Activated CD4-positive, CD25-positive, alpha-beta regulatory T cell treated with anti-CD3 and anti-CD28 coated beads, Interleukin-2, amount 50 U/mL, for 16 hours (primary cell): Measurements from ENCODE around the gene CFAP46.
"Not testable (repeated sequence)": the region's sequence is repeated elsewhere in the genome, so short reads cannot be mapped to it uniquely, and the experiment has no call there.

Experiments used
- DNase-seq: peaks from one replicate; pipeline ENCODE4 v3.0.0-alpha.2; 2020; ENCODE audit warnings: low read depth, low spot score

CFAP46 gene

DNA sequence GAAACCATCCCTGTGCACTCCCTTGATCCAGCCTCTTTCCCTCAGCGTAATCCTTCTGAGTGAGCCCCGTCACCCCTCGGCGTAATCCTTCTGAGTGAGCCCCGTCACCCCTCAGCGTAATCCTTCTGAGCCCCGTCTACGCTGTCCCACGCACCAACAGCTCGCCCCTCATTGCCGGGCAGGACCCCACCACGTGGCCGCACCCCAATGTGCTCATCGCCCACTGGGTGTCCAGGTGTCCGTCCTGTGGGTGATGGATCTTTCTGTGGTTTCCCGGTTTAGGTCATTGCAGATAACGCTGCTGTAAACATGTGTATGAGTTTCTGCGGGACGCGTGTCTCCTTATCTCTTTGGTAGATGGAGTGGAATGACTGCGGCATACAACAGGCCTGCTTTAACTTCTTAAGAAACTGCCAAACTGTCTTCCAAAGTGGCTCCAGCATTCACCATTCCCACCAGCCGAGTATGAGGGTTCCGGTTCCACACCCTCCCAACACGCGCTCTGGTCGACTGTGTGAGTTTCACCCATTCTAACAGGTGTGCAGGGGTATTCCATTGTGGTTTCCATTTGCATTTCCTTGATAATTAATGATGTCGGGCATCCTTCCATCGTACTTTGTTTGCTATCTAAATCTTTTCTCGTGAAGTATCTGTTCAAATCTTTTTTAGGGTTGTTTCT, 114.4 kb downstream of the CFAP46 start:
- no peak for DNase-seq

DNA sequence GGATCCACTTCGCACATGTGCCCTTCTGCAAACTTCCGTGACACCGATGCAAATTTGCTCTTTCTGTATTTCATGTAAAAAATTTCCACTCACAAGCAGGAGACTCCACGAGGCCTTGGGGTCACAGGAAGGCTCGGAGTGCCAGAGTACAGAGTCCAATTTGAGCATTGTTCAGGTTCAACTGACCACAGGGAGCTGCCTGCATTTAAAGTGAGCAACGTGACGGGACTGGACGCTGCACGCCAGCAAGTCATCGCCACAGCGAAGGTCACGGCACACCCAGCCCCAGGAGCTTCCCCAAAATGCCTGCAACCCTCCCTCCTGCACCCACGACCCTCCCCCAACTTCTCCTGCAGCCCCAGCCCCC, 115.0 kb downstream of the CFAP46 start:
- DNase-seq: no peak

DNA sequence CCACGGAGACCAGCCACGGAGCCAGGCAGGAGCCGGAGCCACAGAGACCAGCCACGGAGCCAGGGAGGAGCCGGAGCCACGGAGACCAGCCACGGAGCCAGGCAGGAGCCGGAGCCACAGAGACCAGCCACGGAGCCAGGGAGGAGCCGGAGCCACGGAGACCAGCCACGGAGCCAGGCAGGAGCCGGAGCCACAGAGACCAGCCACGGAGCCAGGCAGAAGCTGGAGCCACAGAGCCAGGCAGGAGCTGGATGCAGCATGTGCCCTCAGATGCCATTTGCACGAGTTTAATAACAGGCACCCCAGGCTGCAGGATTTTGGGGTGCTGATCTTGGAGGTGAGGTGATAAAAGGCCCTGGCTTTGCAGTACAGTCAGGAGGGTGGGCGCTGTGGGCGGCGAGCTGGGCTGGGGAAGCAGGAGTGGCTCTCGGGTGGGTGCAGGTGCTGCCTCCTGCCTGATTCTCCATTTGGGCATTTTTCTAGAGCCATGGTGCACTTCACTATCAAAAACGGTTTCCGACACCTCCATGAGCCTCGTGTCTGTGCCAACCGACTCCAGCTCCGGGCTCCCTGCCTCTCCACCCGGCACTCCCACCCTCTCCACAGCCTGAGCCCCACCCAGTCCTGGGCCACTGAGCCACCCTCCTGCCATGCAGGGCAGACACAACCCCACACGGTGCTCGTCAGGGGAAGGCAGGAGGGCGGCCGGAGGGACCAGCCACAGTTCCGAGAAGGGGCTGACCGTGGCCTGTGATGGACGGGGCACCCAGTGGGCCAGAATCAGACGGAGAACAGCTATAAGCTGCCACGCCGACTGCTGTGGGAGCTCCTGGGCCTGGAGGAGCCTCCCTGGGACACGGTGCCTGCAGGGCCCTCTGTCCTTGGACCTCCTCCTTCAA, 115.6 kb downstream of the CFAP46 start:
- no peak for DNase-seq

- DNase-seq: not testable (repeated sequence)
These were observed 116.4 kb downstream of the CFAP46 start for GRCh38 chr10:132825783-132826523.

DNA sequence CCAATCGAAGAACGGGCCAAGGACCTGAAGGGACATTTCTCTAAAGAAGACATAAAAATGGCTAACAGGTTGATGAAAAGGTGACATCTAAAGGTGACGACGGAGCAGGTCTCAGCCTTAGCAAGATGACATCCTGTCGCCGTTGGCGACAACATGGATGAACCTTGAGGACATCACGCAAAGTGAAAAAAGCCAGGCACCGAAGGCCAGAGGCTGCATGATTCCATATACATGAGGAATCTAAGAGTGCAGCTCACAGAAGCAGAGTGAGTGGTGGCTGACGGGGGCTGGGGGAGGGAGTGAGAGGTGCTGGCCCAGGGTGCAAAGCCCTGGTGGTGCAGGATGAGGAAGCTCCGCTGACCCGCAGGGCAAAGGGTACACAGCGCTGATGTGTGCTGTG, 122.3 kb downstream of the CFAP46 start:
- no peak for DNase-seq

- no peak for DNase-seq
These were observed 124.6 kb downstream of the CFAP46 start for GRCh38 chr10:132817701-132818211.

DNA sequence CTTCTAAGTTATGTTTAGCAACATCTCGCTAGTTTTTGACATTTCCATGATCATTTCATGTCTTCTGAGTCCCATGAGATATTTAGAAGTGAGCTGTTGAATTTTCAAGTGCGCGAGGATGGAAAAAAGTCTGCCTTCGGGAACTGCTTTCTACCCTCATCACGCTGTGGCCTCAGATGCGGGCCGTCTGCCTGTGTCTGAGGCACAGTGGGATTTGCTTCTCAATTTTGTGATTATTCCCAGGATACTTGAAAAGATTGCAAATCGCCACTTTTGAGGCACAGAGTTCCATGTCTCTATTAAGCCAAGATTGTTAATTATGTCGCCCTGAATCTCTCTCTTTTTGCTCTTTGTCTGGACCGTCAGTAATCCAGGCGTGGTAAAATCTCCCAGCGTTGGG, 125.7 kb downstream of the CFAP46 start:
- DNase-seq: no peak

DNA sequence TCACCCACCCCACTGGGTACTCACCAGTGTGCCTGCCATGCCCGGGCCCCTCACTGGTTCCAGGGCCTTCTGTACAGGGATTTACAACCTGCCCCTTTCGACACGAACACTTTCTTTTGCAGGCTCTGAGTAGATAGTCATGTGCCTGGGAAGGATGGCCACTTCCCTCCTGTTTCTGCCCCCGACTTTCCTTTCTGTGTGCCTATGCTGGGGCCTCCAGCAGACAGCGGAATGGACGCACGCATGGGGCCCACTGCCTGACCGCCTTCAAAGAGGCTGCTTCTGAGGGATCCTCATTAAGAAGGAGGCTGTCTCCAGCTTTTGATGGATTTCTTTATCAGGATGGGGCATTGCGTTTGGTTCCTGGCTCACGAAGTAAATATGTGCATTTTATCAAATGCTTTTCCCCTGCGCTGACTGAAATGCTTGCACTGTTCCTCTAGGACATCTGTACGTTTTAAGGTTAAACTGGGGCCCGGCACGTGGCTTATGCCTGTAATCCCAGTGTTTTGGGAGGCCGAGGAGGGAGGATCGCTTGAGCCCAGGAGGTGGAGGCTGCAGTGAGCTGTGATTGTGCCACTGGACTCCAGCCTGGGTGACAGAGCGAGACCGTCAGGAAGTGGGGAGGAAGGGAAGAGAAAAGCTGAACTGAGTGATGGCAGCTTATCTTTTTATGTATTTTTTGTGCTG, 127.1 kb downstream of the CFAP46 start:
- no peak for DNase-seq

- DNase-seq: no peak
These were observed 127.9 kb downstream of the CFAP46 start for GRCh38 chr10:132814469-132814856.

- no peak for DNase-seq
These were observed 128.6 kb downstream of the CFAP46 start for GRCh38 chr10:132813560-132814468.

- DNase-seq: no peak
These were observed 129.4 kb downstream of the CFAP46 start for GRCh38 chr10:132813001-132813401.

DNA sequence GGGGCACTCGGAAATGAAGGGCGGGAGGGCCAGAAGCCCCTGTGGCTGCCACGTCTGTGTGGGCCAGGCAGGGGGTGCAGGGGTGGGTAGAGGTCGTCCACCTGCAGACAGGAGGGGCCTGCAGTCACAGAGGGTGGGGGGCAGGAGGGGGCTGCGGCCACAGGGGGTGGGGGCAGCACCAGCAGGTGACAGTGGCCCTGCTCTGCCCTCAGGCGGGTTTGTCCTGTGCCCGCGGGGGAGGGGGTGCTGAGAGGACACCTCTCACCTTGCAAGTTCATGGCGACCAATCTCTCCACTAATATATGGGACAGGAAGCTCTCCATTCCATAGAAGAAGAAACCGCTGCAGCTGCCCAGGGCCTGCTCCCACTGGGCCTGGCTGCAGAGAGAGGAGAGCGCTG, 129.8 kb downstream of the CFAP46 start:
- DNase-seq: no peak

DNA sequence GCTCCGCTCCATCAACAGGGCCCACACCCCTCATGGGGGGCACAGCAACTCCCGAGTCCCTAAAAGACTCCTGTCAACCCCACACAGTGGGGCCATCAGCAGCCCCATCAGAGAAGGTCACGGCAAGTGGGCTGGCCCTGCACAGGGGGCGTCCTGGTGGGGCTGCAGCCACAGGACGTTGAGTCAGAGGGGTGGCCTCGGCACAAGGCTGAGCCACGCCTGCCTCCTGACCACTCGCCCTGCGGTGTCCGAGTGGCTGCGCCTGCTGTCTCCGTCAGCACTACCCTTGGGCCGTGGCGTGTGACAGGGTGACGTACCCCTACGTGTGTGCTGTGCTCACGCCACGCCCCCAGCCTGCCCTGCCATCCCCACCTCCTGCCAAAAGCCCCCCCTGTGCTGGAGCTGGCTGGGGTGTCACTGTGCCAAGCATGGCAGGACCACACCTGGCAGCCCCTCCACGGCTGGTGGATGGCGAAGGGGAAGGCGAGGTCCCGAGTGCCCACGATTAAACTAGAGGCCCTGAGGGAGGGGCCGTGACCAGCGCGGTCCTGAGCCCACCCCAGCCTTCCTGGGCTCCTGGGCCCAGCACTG, 130.4 kb downstream of the CFAP46 start:
- DNase-seq: no peak

DNA sequence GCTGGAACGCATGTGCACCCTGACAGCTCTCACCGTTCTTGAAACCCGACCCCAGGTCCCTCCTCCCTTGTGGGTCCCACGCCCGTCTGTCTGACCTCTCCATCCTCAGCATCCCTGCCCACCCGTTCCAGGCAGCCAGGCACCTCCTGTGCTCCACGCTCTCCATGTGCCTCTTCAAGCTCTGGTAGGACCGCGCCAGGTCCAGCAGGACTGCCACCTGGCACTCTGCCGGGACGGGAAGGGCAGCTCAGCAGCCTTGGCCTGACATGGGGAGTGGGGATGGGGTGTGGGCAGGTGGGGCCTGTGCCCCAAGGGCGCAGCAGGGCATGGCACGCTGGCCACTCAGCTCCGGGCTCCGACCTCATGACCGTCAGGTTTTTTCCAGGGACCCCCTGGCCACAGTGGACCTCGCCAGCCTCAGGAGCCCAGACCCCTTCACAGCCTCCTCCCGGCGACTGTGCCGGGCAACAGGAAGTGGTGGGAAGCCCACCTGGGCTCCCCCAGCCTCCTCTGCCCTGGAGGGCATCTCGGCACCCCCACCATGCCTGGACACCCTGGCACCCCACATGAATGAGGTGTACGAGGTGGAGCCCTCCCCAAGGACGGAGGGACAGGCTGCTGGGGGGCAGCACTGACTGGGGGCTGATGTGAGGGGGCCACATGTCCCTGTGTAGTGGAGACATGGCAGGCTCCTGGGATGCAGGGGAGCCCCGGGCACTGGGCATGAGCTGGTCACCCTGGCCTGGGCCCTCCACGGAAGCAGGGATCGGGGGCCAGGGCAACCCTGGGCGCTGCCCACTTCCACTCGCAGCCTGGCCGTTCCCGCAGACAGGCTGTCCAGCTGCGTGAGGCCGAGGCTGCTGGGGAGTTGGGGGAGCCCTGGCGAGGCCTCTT, 131.3 kb downstream of the CFAP46 start:
- no peak for DNase-seq

DNA sequence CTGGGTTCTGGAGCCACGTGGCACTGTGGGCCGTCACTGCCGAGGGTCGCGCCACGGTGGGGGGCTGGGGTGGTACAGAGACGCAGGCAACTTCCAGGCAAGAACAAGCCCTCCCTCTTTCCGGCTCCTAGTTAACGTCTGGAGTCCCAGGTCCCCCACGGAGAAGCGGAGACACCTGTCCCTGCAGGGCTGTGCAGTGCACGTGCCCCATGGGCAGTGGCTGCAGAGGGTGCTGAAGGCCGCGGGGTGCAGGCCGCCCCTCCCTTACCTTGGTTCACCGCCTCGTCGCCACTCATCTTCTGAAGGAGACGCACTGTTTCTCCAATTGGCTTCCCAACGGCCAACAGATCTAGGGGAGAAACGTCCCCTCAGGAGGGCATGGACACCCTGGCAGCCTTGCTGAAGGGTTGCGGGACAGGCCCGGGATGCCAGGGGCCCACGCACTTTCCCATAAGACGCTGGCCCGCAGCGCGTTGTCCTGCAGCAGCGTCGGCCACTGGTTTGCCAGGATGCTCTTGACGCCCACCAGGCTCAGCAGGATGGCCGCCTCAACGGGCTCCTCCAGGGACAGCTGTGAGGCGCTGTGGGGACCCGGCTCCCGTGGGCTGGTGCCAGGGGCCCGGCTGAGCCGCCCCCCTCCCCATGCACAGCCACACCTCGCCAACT, 132.1 kb downstream of the CFAP46 start:
- no peak for DNase-seq

DNA sequence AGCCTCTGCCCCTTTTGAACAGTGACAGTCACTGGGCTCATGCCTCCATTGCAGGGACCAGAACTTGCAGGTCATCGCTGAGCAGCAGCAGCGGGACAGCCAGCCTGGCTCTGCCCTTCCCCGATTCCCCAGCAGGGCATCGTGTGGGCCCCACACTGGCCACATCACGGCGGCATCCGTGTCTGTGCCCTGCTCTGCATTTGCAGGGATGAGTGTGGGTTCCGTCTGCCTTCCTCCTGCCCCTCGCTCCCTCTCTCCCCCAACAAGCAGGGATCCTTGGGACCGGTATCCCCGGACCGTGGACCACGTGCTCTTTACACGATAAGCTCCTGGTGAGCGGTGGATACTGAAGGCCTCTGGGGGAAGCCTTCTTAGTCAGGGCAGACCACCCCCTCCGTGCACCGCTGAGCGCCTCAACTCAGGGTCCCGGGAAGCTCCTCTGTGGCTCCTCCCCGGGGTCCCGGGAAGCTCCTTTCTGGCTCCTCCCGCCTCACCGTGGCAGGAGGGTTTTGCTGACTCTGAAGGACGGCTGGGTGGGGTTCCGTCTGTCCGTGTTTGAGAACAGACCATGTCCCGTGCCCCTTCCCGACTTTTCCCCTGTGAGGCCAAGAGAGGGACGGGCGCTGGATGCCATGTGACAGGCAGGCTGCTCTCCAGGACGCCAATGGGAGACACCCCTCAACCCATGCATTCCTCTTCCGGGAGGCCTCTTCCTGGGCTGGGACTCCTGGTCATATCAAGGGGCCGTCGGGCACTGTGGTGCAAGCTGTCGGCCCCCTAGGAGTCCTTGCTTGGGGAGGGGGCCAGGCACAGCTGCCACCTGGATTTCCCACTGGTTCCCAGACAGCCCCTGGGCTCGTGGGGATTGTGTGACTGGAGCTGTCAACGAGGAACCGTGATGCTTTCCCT, 132.9 kb downstream of the CFAP46 start:
- no peak for DNase-seq

DNA sequence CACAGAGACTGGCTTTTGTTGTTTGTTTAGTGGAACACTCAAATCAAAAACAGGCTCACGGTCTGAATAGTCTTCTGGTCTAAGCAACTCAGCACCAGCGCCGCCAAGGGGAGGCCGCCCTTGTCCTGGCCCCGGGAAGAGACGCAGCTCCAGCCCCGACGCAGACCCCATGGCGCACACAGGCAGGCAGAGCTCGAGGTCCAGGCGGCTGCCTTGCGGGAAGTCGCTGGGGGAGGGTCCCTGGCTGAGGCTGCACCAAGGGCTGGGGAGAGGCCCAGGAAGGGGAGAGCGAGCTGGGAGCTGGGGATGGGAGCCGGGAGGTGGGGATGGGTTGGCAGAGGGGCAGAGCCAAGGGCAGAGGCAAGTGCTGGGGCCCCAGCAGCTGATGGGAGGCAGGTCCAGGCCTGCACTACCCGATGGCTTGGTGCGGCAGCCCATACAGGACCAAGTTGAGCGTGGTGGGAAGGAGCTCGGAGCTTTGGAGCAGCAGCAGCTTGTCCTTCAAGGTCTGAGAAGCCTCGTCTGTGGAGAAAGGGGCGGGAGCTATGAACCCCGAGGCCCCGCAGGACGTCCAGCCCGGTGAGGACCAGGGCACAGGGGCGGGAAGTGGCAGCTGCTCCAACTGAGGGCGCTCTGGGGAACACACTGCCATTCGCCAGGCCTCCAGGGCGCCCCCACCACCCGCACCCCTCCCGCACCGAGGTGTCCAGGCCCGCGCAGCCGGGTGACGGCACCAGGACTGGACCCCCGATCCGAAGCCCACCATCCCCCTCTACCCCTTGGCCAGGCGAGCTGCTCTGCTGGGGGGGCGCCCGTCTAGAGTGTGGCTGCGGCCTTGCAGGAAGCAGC, 133.8 kb downstream of the CFAP46 start:
- DNase-seq: no peak
